HG03442 (cell line): Measurements from ENCODE around the gene KRTAP4-2.
"Not testable (repeated sequence)": the region's sequence is repeated elsewhere in the genome, so short reads cannot be mapped to it uniquely, and the experiment has no call there.

Experiments
- ATAC-seq: cut with Tn5 transposase; IDR thresholded peaks from one replicate; pipeline ENCODE4 v1.9.1; 2021; ENCODE audit warnings: mild to moderate bottlenecking, moderate library complexity; ENCODE audit not compliant: unreplicated experiment

Gene KRTAP4-2

DNA sequence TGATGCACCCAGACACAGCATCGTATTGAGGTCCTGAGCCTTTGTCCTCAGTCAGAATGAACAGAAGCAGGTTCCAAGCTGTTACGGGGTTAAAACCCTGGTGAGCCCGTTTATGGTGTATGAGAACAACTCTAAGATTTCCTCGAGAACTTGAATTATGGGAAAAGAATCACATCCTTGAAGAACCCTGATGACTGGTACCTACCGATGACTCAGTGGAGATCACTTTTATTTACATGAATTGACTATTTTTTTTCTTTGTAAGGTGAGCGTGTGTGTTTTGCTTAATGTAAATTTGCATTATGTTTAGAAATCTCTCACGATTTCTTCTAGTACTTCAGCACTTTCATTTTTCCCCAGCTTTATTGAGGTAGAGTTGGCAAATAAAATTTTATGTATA lies 14.2 kb downstream of the KRTAP4-2 start:
- no peak for ATAC-seq

DNA sequence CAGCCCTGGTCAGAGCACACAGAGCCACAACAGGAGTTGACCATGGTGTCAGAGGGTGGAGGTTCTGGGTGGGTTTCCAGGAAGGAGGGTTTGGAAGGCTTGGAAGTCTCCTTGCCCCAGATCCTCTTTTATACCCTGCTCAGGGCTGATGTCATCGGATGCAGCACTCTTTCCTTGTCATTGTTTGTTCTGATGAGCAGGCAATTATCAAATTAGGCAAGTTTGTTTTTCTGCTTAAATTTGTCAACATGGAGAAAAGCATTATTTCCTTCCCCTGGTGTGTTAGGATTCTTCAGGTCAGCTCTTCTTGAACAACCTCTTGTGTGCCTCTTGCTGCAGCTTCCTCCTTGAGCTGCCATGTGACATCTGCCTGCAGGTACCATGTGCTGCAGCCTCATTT lies 17.4 kb downstream of the KRTAP4-2 start, which contains the start of gene KRTAP4-4:
Gene KRTAP4-4 (minus strand): TSS at position 101 of the 400 bp plus-strand sequence. CDS start 57 bp downstream, at position 44.
- ATAC-seq, result no peak

DNA sequence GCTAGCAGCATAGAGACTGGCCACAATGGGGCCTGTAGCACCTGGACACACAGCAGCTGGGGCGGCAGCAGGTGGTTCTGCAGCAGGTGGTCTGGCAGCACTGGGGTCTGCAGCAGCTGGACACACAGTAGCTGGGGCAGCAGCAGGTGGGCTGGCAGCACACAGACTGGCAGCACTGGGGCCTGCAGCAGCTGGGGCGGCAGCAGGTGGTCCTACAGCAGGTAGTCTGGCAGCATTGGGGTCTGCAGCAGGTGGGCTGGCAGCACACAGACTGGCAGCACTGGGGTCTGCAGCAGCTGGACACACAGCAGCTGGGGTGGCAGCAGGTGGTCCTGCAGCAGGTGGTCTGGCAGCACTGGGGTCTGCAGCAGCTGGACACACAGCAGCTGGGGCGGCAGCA lies 17.8 kb downstream of the KRTAP4-2 start:
- ATAC-seq, result not testable (repeated sequence)

DNA sequence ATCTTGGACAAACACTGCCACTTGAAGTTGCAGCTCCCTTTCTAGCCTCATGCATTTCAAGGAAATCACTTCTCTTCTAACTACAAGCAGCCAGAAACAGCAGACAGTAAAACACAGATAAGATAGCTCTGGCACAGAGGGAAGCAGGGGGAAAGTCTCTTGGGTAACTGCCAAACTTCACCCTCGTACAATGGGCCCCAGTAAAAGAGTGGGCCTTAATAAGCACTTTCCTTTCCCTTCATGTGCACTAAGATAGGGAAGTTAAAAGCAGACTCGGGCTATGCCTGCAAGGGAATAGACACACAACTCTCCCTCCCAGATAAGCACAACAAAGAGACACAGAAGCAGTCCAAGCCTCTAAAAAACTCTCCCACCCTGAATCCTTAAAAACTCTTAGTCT lies 24.2 kb downstream of the KRTAP4-2 start:
- ATAC-seq, result no peak

DNA sequence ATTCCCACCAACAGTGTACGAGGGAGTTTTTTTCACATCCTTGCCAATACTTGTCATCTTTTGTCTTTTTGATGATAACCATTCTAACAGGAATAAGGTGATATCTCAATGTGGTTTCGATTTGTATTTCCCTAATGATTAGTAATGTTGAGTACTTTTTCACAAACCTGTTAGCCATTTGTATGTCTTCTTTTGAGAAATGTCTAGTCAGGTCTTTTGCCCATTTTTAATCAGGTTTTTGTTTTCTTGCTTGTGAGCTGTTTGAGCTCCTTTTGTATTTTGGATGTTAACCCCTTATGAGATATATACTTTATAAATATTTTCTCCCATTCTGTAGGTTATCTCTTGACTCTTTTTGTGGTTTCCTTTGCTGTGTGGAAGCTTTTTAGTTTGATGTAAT lies 26.5 kb downstream of the KRTAP4-2 start:
- no peak for ATAC-seq

DNA sequence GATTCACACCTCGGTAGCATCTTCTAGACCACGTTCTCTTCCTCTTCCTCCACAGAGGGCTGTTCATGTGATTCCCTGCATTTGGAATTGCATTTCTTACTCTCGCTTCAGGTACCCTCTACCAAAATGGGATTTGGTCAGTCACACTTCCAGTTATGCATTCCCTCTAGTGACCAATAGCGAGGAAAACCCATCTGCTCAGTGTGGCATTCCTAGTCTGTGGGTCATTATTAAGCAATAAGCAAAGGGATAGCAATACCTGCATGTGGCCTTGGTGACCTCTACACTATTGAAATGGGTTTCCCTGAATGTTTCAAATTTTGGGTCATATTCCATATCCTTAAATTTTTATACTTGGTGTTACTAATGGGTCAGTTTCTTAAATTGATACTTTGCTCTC lies 28.0 kb downstream of the KRTAP4-2 start:
- ATAC-seq, result no peak

DNA sequence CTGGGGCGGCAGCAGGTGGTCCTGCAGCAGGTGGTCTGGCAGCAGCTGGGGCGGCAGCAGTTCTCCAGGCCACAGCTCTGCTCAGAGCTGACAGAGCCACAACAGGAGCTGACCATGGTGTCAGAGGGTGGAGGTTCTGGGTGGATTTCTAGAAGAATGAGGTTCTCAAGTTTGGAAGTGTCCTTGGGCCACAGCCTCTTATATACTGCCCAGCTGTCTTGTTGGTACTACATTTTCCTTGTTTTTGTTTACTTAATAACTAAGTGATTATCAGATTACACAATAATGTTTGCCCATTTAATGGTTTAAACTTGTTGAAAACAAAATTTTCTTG lies 28.4 kb downstream of the KRTAP4-2 start, which contains the start of gene KRTAP4-5:
Gene KRTAP4-5 (minus strand): TSS at position 174 of the 334 bp plus-strand sequence. CDS start 58 bp downstream, at position 116.
- ATAC-seq, result no peak

DNA sequence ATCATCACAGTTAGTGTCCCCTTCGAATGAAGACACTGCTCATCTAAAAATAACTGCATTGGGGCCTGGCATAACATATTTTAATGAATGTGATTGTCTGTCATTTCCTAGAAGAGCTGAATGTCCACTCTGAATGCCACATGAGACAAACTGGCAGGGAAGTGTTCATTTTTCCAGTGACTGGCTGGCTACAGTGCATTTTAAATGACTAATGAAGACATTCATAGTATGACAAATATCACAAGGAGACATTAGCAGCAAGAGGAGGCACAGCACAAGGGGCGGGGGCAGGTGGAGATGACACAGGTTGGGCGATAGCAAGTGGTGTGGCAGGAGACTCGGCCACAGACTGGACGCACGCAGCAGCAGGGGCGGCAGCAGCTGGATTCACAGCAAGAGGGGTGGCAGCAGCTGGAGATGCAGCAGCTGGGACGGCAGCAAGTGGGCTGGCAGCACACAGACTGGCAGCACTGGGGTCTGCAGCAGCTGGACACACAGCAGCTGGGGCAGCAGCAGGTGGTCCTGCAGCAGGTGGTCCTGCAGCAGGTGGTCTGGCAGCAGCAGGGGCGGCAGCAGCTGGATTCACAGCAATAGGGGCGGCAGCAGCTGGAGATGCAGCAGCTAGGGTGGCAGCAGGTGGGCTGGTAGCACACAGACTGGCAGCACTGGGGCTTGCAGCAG lies 28.9 kb downstream of the KRTAP4-2 start:
- ATAC-seq, result not testable (repeated sequence)

DNA sequence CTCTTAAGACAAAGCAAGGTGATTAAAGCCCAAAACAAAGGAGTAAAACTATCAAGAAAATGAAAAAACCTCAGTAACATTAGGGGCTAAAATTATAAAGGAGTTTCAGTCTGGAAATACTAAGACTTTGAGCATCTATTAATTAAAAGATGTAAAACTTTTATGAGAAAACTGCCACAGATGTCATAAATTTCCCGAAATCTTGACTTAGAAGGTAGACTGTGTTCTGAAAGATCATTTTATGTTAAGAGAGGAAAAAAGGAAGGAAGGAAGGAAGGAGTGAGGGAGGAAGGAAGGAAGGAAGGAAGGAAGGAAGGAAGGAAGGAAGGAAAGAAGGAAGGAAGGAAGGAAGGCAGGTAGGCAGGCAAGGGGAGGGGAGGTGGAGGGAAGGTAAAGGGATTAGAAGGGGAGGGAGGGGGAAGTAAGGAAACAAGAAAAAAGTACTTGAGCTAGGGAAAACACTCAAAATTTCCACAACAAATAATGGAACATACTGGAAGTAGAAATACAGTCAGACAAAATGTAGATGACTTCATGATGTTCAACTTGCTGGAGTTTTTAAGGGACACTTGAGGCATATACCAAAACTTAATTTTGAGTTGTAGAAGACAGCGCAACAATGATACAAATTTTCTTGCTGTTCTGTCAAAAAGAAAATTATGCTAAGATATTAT lies 30.4 kb downstream of the KRTAP4-2 start:
- ATAC-seq, result no peak

DNA sequence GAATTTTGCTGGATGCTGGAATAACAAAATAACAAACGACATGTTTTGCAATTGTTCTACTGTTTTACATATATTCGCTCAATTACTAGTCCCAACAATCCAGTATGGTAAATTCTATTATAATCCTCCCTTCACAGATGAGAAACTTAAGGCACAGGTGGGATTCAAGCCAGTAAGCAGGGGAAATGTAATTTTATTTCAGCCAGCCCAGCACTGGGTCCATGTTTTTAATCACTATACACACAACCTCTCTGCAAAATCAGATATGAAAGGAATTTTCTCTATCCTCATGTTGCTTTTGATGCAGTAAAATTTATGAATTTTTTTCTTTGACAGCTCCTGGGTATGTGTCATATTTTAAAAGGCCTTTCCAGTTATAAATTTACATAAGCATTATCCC lies 32.8 kb downstream of the KRTAP4-2 start:
- ATAC-seq, result no peak

DNA sequence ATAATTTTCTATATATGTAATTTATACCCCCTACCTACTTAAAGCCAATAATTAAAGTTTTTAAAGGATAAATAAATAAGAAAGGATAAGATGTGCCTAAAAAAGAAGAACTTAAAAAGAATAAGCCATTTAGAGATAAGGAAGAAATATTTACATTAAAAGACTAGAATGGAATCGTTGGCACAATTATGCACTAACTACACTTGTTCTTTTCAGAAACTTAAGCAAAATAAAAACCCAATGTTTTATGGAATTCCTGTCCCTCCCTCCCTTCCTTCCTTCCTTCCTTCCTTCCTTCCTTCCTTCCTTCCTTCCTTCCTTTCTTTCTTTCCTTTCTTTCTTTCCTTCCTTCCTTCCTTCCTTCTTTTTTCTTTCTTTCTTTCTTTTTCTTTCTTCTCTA lies 33.2 kb downstream of the KRTAP4-2 start:
- ATAC-seq, result no peak

DNA sequence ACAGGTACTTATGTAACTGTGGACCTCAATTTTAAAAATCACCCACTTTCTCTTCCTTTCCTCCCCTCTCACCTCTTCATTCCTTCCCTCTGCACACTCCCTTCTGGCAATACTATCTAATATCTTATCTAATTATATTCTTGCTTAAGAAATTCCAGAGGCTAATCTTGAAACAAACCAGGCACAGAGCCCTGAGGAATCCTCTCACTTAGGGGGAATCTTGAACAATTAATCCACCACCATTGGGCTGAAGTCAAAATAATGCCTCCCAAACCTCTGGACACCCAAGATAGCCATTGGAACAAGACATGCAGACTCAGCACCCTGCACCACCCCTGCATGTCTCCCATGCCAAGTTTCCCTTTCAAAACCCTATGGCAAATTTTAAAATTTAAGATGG lies 36.7 kb downstream of the KRTAP4-2 start:
- no peak for ATAC-seq

DNA sequence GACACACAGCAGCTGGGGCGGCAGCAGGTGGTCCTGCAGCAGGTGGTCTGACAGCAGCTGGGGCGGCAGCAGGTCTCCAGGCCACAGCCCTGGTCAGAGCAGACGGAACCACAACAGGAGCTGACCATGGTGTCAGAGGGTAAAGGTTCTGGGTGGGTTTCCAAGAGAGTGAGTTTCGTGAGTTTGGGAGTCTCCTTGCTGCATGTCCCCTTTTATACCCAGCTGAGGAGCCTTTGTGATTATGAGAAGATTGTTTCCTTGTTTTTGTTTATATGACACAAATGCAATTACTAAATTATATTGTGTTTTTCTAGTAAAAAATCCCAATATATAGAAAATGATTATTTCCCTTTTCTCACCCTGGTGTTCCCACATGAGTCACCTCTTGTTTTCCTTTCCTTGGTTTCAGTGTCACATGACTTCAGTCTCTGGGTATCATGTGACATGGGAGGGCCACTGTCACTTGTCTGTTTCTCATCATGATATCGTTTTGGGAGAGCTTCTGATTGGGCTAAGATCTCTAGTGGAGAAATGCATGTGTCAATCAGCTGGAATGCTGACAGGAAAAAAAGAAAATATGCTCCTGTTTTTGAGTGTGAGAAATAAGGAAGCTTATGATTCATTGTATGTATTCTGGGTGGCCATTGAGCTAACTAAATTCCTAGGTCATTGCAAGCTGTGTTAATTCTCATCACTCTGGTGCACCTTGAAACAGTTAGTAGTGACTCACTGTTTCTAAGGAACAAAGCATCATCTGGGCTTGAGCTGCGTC lies 37.5 kb downstream of the KRTAP4-2 start, which contains the start of gene KRTAP4-6:
Gene KRTAP4-6 (minus strand): TSS at position 185 of the 772 bp plus-strand sequence. CDS start 57 bp downstream, at position 128.
- no peak for ATAC-seq

DNA sequence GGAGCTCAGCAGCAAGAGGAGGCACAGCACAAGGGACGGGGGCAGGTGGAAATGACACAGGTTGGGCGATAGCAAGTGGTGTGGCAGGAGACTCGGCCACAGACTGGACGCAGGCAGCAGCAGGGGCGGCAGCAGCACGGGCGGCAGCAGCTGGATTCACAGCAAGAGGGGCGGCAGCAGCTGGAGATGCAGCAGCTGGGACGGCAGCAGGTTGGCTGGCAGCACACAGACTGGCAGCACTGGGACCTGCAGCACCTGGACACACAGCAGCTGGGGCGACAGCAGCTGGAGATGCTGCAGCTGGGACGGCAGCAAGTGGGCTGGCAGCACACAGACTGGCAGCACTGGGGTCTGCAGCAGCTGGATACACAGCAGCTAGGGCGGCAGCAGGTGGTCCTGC lies 38.2 kb downstream of the KRTAP4-2 start:
- ATAC-seq, result not testable (repeated sequence)

DNA sequence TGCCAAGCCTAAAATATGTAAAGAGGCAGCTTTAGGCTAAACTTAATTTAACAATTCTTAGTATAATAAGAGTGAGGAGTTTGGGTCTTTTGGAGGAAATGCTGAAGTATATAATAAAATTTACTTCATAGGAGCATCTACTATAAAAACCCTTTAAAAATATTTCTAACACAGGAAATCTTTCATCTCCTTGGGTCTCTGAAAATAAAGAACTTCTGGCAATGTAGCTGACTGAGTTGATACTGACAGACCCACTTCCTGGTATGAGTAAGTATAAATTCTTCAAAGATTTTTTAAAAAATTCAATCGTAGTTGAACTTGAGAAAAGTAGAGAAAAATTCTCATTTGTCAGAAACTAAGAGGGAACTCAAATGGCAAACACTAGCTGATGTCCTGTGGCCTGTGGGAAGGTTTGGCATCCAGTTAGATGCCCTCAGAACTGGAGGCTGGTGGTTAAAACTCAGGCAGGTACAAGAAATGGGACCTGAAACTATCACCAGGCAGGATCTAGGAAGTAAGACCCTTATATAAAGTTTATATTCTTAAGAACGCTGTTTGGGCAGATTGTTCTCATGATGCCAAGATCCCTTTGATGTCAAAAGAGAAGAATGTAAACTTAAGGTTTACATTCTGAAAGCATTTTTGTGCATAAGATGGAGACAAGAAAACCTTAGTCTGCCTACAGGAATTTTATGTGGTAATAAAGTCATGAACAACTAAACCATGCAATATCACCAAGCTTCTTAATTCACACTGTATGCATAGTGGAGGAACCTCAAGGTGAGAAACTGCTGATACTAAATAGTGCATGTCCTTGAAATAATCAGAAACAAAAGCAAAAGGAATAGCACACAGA lies 43.9 kb downstream of the KRTAP4-2 start:
- ATAC-seq, result no peak

DNA sequence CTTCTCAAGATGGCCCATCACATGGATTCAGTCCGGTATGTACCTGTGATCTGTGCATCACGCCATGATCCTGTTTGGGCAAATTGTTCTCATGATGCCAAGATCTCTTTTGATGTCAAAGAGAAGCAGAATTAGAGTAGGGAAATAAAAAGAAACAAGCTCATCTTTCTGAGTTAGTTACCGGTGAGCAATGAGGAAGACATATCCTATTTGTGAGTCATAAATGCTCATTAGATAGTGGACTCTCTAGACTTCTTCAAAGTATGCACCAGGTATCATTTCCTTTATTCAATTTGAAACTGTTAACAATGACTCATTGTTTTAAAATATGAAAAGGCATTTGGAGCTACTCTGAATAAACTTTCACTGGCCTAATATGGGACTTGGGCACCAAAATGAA lies 46.0 kb downstream of the KRTAP4-2 start:
- no peak for ATAC-seq
